ENCODE measurements around the gene NOL9. TPM values are rescaled to one million over a fixed set of nuclear protein-coding genes. Genes with fewer than 3 reads are reported as not detected.
A peak's percentile ranks its signal among the peaks of the same experiment; 100 is the strongest.
"Not testable (repeated sequence)": the region's sequence is repeated elsewhere in the genome, so short reads cannot be mapped to it uniquely, and the experiment has no call there.

The NOL9 gene
- total RNA-seq, 4 donors from 2014 or later: 16.6 to 25.0 (median 21.1) TPM

GRCh38 chr1:6601049-6601922 lies 47.0 kb upstream of the NOL9 start:
- Histone ChIP-seq H3K4me3 (peak overlapping the region; percentile 70 to 83 (median 76)), H3K4me1 (peaks cover 64 to 76% (median 74%) of the 10 kb centered on the region in 4 donors), H3K27me3 (no peaks in the 10 kb centered on the region), H3K27ac (replicated peaks in 1 of 4) (peak overlapping the region; percentile 96 to 99 (median 98)), H3K9me3 (no peaks in the 10 kb centered on the region), H3K36me3 (peaks cover 25 to 35% (median 31%) of the 10 kb centered on the region in 4 donors)
- peak; percentile 96 for DNase-seq (ENCODE audit: extremely low spot score)
- intact Hi-C loops (cut with DNase I): no loop called here
- TF ChIP-seq POLR2AphosphoS5 (IDR thresholded peaks at IDR 0.05): peak; percentile 91 to 93
- no peak for TF ChIP-seq CTCF (IDR thresholded peaks at IDR 0.05)
- peak; percentile 64 for TF ChIP-seq POLR2A (IDR thresholded peaks at IDR 0.05; ENCODE audit: low read depth)
- WGBS: under 1% methylated on average over 16 of the region's 40 CpGs

- Histone ChIP-seq H3K27me3 (no peaks in the 10 kb centered on the region), H3K27ac (replicated peaks in 1 of 4) (peak overlapping the region; percentile 96 to 99 (median 98)), H3K4me1 (peaks cover 66 to 76% (median 74%) of the 10 kb centered on the region in 4 donors), H3K36me3 (peaks cover 31 to 42% (median 39%) of the 10 kb centered on the region in 4 donors), H3K9me3 (no peaks in the 10 kb centered on the region), H3K4me3 (peak overlapping the region; percentile 70 to 83 (median 76))
- intact Hi-C loops (cut with DNase I): no loop called here
- no peak for DNase-seq (ENCODE audit: extremely low spot score)
- no peak for TF ChIP-seq CTCF (IDR thresholded peaks at IDR 0.05)
- TF ChIP-seq POLR2AphosphoS5 (IDR thresholded peaks at IDR 0.05): no peak
- no peak for TF ChIP-seq EP300 (IDR thresholded peaks at IDR 0.05)
- TF ChIP-seq POLR2A (IDR thresholded peaks at IDR 0.05; ENCODE audit: low read depth): no peak
- WGBS: 20% methylated on average over 8 of the region's 10 CpGs
These were observed 46.2 kb upstream of the NOL9 start for GRCh38 chr1:6600410-6601048.

GRCh38 chr1:6599991-6600390 lies 45.7 kb upstream of the NOL9 start:
- H3K27me3 ChIP-seq; DNase-seq (ENCODE audit: extremely low spot score); H3K9me3 ChIP-seq; intact Hi-C loops (cut with DNase I): not testable (repeated sequence)
- Histone ChIP-seq H3K36me3 (peaks cover 37 to 48% (median 44%) of the 10 kb centered on the region in 4 donors), H3K27ac (replicated peaks in 1 of 4) (peak overlapping the region; percentile 96 to 99 (median 98)), H3K4me1 (peaks cover 68 to 75% (median 72%) of the 10 kb centered on the region in 4 donors), H3K4me3 (peak overlapping the region; percentile 70 to 83 (median 76))
- WGBS: 35% methylated on average over 8 of the region's 8 CpGs

- peaks cover 66 to 72% (median 68%) of the 10 kb centered on the region in 4 donors for H3K4me1 ChIP-seq
- DNase-seq (ENCODE audit: extremely low spot score): no peak
- no peaks in the 10 kb centered on the region for H3K9me3 ChIP-seq
- 38% methylated on average over 11 of the region's 31 CpGs for WGBS
- TF ChIP-seq POLR2AphosphoS5 (IDR thresholded peaks at IDR 0.05) (no peak), POLR2A (IDR thresholded peaks at IDR 0.05; ENCODE audit: low read depth) (no peak), EP300 (IDR thresholded peaks at IDR 0.05) (no peak), CTCF (IDR thresholded peaks at IDR 0.05) (no peak)
- H3K27ac ChIP-seq (replicated peaks in 1 of 4): peak overlapping the region; percentile 96 to 99 (median 98)
- H3K36me3 ChIP-seq: peaks cover 43 to 54% (median 51%) of the 10 kb centered on the region in 4 donors
- intact Hi-C loops (cut with DNase I): no loop called here
- H3K27me3 ChIP-seq: no peaks in the 10 kb centered on the region
- H3K4me3 ChIP-seq: peak overlapping the region; percentile 70 to 83 (median 76)
These were observed 45.0 kb upstream of the NOL9 start for GRCh38 chr1:6599141-6599975.
